PC-9 (cell line): ENCODE measurements around the gene BBX. TPM values are rescaled to one million over a fixed set of nuclear protein-coding genes. Genes with fewer than 3 reads are reported as not detected.

Experiments
- BruUV-seq: library from RNA; stranded (reverse); fragments of 400-500 nt; replicated peaks from 2 replicates; lab custom pipeline; 2021; lab: Mats Ljungman, UMichigan
- CTCF ChIA-PET: fragments of 300-600 bp; sonication (Branson Sonifier 250); formaldehyde crosslinking; loops from one replicate; lab custom pipeline; 2022; ENCODE audit warnings: antibody characterized with exemption; lab: Charles Lee
- POLR2A ChIA-PET: fragments of 300-600 bp; sonication (Branson Sonifier 250); formaldehyde crosslinking; loops from one replicate; lab custom pipeline; 2022; ENCODE audit warnings: antibody characterized with exemption; ENCODE audit not compliant: unreplicated experiment; lab: Charles Lee
- DNase-seq, 2 experiments: peaks; one replicate each; pipeline versions ENCODE4 v3.0.0 to v3.0.0-alpha.2; 2015 to 2022; ENCODE audit warnings: mixed read lengths in 1 of 2
- H2AFZ ChIP-seq: fragments of 200-600 bp; sonication (generic); 2 replicates; pipeline ENCODE4 v1.8.1; 2017; ENCODE audit warnings: antibody characterized with exemption
- H3F3A ChIP-seq: fragments of 200-600 bp; sonication (generic); 2 replicates; pipeline ENCODE4 v1.8.1; 2017; ENCODE audit warnings: antibody characterized with exemption, mild to moderate bottlenecking, low read depth; ENCODE audit not compliant: insufficient read depth
- H3K27ac ChIP-seq: fragments of 200-600 bp; sonication (generic); 2 replicates; pipeline ENCODE4 v1.6.1; 2016; ENCODE audit warnings: mixed run types
- H3K27me3 ChIP-seq: fragments of 200-600 bp; sonication (generic); 2 replicates; pipeline ENCODE4 v1.6.1; 2016; ENCODE audit warnings: low read depth, mixed run types; ENCODE audit not compliant: insufficient read depth
- H3K36me3 ChIP-seq: fragments of 200-600 bp; sonication (generic); 2 replicates; pipeline ENCODE4 v1.6.1; 2016; ENCODE audit warnings: low read depth, mixed run types
- H3K4me1 ChIP-seq: fragments of 200-600 bp; sonication (generic); replicated peaks from 2 replicates; pipeline ENCODE4 v1.6.1; 2016; ENCODE audit warnings: mixed run types; ENCODE audit not compliant: insufficient read depth
- H3K4me2 ChIP-seq: fragments of 200-600 bp; sonication (generic); 2 replicates; pipeline ENCODE4 v1.6.1; 2017; ENCODE audit warnings: mixed run types
- H3K4me3 ChIP-seq: fragments of 200-600 bp; sonication (generic); 2 replicates; pipeline ENCODE4 v1.6.1; 2016; ENCODE audit warnings: mixed run types
- H3K79me2 ChIP-seq: fragments of 200-600 bp; sonication (generic); 2 replicates; pipeline ENCODE4 v1.6.1; 2017; ENCODE audit warnings: low read depth, mixed run types
- H3K9me2 ChIP-seq: fragments of 200-600 bp; sonication (generic); 2 replicates; pipeline ENCODE4 v1.8.1; 2017; ENCODE audit warnings: mild to moderate bottlenecking; ENCODE audit not compliant: insufficient read depth
- H3K9me3 ChIP-seq: fragments of 200-600 bp; sonication (generic); 2 replicates; pipeline ENCODE4 v1.8.1; 2016; ENCODE audit warnings: low read depth; ENCODE audit not compliant: insufficient read depth
- H4K20me1 ChIP-seq: fragments of 200-600 bp; sonication (generic); 2 replicates; pipeline ENCODE4 v1.8.1; 2017; ENCODE audit not compliant: insufficient read depth
- EZH2 ChIP-seq: fragments of 200-600 bp; sonication (generic); IDR thresholded peaks from 2 replicates; pipeline ENCODE4 v1.8.0; 2017; ENCODE audit warnings: antibody characterized with exemption, low read depth
- intact Hi-C: fragments of 100-400 bp; cut with micrococcal nuclease; formaldehyde crosslinking; loops from one replicate; pipeline ENCODE4 v1.10.0; 2022; ENCODE audit not compliant: unreplicated experiment
- total RNA-seq: library from RNA; stranded (reverse); gene quantifications from 2 replicates; pipeline ENCODE4 v1.2.3, GENCODE V29; 2021
- TF ChIP-seq, protein P1 (sequence below): fragments of 200-600 bp; sonication (generic); conservative IDR thresholded peaks from 2 replicates; pipeline ENCODE4 v1.6.1; 2017; ENCODE audit warnings: mixed run types, antibody characterized with exemption, mild to moderate bottlenecking, moderate library complexity

BBX gene
- total RNA-seq, 1 experiment from 2014 or later: 91.7 TPM

DNA sequence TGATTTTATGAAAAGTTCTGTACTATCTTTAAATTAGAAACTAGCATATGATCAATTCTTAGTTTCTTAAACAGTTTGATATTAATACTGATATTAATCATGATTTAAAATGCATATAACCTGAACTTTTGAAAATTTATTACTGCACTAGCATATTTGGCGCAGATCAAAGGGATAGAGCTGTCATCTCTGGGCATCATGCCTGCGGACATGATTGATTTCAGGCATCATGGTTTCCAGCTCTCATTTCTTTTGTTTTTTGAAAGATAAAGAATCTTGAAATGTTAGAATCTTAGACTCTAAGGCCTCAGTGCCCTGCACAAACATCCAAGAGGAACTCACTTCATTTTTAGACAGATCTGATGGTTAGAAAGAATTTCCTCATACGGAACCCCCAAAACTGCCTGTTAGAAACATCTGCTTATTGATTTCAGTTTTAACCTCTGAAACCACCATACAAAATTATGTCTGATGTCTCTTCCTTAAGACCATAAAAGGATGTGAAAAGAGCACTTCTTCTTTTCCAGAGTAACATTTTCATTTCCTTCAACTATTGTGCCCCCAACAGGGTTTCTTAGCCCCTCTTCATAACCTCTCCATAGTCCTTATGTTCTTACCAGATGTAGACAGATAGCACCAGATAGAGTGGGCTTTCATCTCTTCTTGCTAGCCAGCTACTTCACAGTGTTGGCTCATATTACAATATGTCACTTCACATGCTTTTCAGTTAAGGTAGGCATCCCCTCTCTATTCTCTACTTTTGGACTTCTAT lies 110.8 kb downstream of the BBX start:
- H3K79me2 ChIP-seq: no peaks in the 10 kb centered on the region
- H3K4me3 ChIP-seq: no peak overlapping the region
- no TSS peak for BruUV-seq
- H4K20me1 ChIP-seq: no peaks in the 10 kb centered on the region
- H3F3A ChIP-seq: no peaks in the 10 kb centered on the region
- no peaks in the 10 kb centered on the region for H3K36me3 ChIP-seq
- intact Hi-C loops: no loop called here
- H3K4me1 ChIP-seq: no peaks in the 10 kb centered on the region
- CTCF ChIA-PET: no interaction called here
- no peak for DNase-seq
- no peak overlapping the region for H2AFZ ChIP-seq
- POLR2A ChIA-PET: no interaction called here
- TF ChIP-seq, protein P1, sequence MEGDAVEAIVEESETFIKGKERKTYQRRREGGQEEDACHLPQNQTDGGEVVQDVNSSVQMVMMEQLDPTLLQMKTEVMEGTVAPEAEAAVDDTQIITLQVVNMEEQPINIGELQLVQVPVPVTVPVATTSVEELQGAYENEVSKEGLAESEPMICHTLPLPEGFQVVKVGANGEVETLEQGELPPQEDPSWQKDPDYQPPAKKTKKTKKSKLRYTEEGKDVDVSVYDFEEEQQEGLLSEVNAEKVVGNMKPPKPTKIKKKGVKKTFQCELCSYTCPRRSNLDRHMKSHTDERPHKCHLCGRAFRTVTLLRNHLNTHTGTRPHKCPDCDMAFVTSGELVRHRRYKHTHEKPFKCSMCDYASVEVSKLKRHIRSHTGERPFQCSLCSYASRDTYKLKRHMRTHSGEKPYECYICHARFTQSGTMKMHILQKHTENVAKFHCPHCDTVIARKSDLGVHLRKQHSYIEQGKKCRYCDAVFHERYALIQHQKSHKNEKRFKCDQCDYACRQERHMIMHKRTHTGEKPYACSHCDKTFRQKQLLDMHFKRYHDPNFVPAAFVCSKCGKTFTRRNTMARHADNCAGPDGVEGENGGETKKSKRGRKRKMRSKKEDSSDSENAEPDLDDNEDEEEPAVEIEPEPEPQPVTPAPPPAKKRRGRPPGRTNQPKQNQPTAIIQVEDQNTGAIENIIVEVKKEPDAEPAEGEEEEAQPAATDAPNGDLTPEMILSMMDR: no peak
- TF ChIP-seq EZH2: no peak
- no peak overlapping the region for H3K27ac ChIP-seq
- H3K9me3 ChIP-seq: no peaks in the 10 kb centered on the region
- H3K27me3 ChIP-seq: no peaks in the 10 kb centered on the region
- H3K9me2 ChIP-seq: peaks cover 3% of the 10 kb centered on the region; the same call in 1 of the 2 replicates
- H3K4me2 ChIP-seq: no peak overlapping the region

DNA sequence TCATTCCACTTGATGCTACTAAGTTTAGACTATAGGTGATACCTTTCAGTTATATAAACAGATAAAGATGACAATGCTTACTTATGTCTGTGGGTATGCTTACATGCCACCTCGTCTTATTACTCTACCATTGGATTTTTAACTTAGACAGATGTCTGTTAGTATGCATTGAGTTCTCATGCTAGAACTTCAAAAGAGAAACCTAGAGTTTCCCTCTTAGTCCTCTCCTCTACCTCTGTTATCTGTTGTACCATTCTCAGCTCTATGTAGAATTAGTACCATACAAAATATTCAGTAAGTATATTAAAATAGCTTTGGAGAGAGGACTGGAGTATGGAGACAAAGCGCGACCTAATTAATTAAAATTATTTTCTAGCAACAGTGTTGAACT lies 111.3 kb downstream of the BBX start:
- Histone ChIP-seq H3K36me3 (no peaks in the 10 kb centered on the region), H3K9me2 (peaks cover 3% of the 10 kb centered on the region; the same call in 1 of the 2 replicates), H3K27me3 (no peaks in the 10 kb centered on the region), H3K27ac (no peak overlapping the region), H3K4me1 (no peaks in the 10 kb centered on the region), H2AFZ (no peak overlapping the region), H3K4me2 (no peak overlapping the region), H3K9me3 (no peaks in the 10 kb centered on the region), H3K4me3 (no peak overlapping the region), H4K20me1 (no peaks in the 10 kb centered on the region), H3F3A (no peaks in the 10 kb centered on the region), H3K79me2 (no peaks in the 10 kb centered on the region)
- intact Hi-C loops: no loop called here
- DNase-seq: no peak
- ChIA-PET CTCF (interaction anchor here (0.6 kb wide), 1 partner anchor 1628 kb away, joined by 3 read pairs; no protein-coding TSS in a partner anchor), POLR2A (no interaction called here)
- TF ChIP-seq EZH2: no peak
- TF ChIP-seq, protein P1: no peak
- no TSS peak for BruUV-seq

DNA sequence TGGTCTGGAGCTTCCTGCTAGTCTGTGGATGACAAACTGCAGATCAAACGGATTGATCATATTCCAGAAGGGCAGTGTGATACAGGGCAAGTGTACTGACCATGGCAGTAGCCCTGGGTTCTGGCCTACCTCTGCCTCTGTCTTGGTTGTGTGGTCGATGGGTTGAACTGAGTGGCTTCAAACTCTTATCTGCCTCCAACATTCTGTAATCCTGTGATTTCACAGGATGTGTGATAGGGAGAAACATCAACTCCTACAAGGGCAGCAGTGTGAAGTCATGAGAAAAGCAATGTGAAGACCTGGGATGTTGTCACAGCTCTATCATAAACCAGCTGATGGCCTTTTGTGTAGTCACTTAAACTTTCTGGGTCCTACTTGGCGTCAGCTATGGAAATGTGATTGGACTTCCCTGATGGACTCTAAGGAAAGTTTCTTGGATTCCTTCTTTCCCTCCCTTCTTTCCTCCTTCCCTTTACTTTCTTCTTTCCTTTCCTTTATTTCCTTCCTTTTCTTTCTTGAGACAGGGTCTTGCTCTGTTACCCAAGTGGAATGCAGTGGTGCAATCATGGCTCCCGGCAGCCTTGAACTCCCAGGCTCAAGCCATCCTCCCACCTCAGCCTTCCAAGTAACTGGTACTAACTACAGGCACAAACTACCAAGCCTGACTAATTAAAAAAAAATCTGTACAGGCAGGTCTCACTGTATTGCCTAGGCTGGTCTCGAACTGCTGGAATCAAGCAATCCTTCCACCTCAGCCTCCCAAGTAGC lies 114.8 kb downstream of the BBX start:
- TF ChIP-seq, protein P1: no peak
- no peak for TF ChIP-seq EZH2
- ChIA-PET CTCF (interaction anchor here (0.6 kb wide), 1 partner anchor 23 kb away, joined by 3 read pairs; no protein-coding TSS in a partner anchor), POLR2A (no interaction called here)
- Histone ChIP-seq H3K27ac (no peak overlapping the region), H3K27me3 (no peaks in the 10 kb centered on the region), H3K36me3 (no peaks in the 10 kb centered on the region), H3K9me2 (peaks cover 3% of the 10 kb centered on the region; the same call in 1 of the 2 replicates), H3K79me2 (no peaks in the 10 kb centered on the region), H3F3A (no peaks in the 10 kb centered on the region), H2AFZ (no peak overlapping the region), H4K20me1 (no peaks in the 10 kb centered on the region), H3K9me3 (no peaks in the 10 kb centered on the region), H3K4me1 (no peaks in the 10 kb centered on the region), H3K4me2 (no peak overlapping the region), H3K4me3 (no peak overlapping the region)
- intact Hi-C loops: no loop called here
- no TSS peak for BruUV-seq
- DNase-seq: no peak
